Measurements from ENCODE around the gene SRC.
"Not testable (repeated sequence)": the region's sequence is repeated elsewhere in the genome, so short reads cannot be mapped to it uniquely, and the experiment has no call there.

SRC gene

GRCh38 chr20:37369846-37370245 lies 23.9 kb downstream of the SRC start:
- in situ Hi-C loops (cut with MboI; ENCODE audit: low pct_unique_long_range_greater_than_20kb, low sequenced_read_pairs, unreplicated experiment), result no loop called here
- DNase-seq (ENCODE audit: low spot score), result no peak
- no peak for TF ChIP-seq CTCF (IDR thresholded peaks at IDR 0.05; ENCODE audit: extremely low read depth, insufficient read depth, missing control alignments)

GRCh38 chr20:37371845-37372244 lies 25.9 kb downstream of the SRC start:
- DNase-seq (ENCODE audit: low spot score), result not testable (repeated sequence)

GRCh38 chr20:37372441-37372840 lies 26.5 kb downstream of the SRC start:
- DNase-seq (ENCODE audit: low spot score), result no peak
- TF ChIP-seq CTCF (IDR thresholded peaks at IDR 0.05; ENCODE audit: extremely low read depth, insufficient read depth, missing control alignments), result no peak
- in situ Hi-C loops (cut with MboI; ENCODE audit: low pct_unique_long_range_greater_than_20kb, low sequenced_read_pairs, unreplicated experiment), result no loop called here

More at GRCh38 chr20:37371845-37372244, 25.9 kb downstream of the SRC start:
- in situ Hi-C loops (cut with MboI; ENCODE audit: low pct_unique_long_range_greater_than_20kb, low sequenced_read_pairs, unreplicated experiment), result not testable (repeated sequence)

GRCh38 chr20:37373020-37373598 lies 27.2 kb downstream of the SRC start:
- in situ Hi-C loops (cut with MboI; ENCODE audit: low pct_unique_long_range_greater_than_20kb, low sequenced_read_pairs, unreplicated experiment), result no loop called here
- DNase-seq (ENCODE audit: low spot score), result no peak
- no peak for TF ChIP-seq CTCF (IDR thresholded peaks at IDR 0.05; ENCODE audit: extremely low read depth, insufficient read depth, missing control alignments)

- TF ChIP-seq CTCF (IDR thresholded peaks at IDR 0.05; ENCODE audit: extremely low read depth, insufficient read depth, missing control alignments), result no peak
- DNase-seq (ENCODE audit: low spot score), result no peak
- in situ Hi-C loops (cut with MboI; ENCODE audit: low pct_unique_long_range_greater_than_20kb, low sequenced_read_pairs, unreplicated experiment), result loop anchor here (5.0 kb wide), 1 partner anchor 98 kb away; no protein-coding TSS in a partner anchor
These were observed 29.3 kb downstream of the SRC start for GRCh38 chr20:37375227-37375626.

- DNase-seq (ENCODE audit: low spot score), result no peak
- in situ Hi-C loops (cut with MboI; ENCODE audit: low pct_unique_long_range_greater_than_20kb, low sequenced_read_pairs, unreplicated experiment), result loop anchor here (5.0 kb wide), 1 partner anchor 99 kb away; no protein-coding TSS in a partner anchor
- TF ChIP-seq CTCF (IDR thresholded peaks at IDR 0.05; ENCODE audit: extremely low read depth, insufficient read depth, missing control alignments), result no peak
These were observed 30.4 kb downstream of the SRC start for GRCh38 chr20:37376324-37376723.

- in situ Hi-C loops (cut with MboI; ENCODE audit: low pct_unique_long_range_greater_than_20kb, low sequenced_read_pairs, unreplicated experiment), result loop anchor here (5.0 kb wide), 1 partner anchor 99 kb away; no protein-coding TSS in a partner anchor
- DNase-seq (ENCODE audit: low spot score), result no peak
- TF ChIP-seq CTCF (IDR thresholded peaks at IDR 0.05; ENCODE audit: extremely low read depth, insufficient read depth, missing control alignments), result no peak
These were observed 30.9 kb downstream of the SRC start for GRCh38 chr20:37376791-37377190.
